ENCODE measurements around the gene OR7A5. TPM values are rescaled to one million over a fixed set of nuclear protein-coding genes. Genes with fewer than 3 reads are reported as not detected.
"Not testable (repeated sequence)": the region's sequence is repeated elsewhere in the genome, so short reads cannot be mapped to it uniquely, and the experiment has no call there.

OR7A5 gene
- total RNA-seq, 1 experiment from 2014 or later: not detected

DNA sequence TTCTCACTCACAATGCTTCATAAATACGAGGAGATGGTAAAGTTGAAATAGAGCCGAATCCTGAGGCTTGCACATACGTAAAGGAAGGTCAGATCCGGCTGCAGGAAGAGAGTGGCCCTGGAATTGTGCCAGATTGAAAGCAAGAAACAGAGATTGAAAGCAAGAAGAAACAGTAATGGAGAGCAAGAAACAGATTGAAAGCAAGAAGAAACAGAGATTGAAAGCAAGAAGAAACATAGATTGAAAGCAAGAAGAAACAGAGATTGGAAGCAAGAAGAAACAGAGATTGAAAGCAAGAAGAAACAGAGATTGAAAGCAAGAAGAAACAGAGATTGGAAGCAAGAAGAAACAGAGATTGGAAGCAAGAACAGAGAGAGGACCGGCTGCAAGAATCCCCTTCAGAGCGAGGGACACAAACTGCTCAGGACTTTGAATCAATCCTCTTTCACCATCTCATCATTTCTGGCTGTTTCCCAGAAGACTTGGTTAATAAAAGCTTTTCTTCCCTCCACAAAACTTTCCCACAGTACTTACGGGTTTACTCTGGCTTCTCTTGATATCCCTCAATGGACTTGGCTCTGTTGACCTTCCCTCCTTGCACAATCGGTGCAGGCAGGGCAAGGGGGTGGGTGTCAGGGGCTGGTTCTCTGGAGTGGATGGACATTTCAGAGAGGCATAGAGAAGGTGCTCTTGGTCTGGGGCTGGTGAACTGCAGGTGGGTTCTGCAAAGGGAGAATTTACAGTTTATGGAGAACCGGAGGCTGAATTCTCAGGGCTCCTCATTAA is 25.5 kb downstream of the OR7A5 start:
- DNase-seq (ENCODE audit: low read depth in 1 of 2, low spot score in 2 of 2): no peak
- Histone ChIP-seq H3K27ac (no peak overlapping the region), H3K4me1 (replicated peaks) (no peaks in the 10 kb centered on the region), H3K9me3 (replicated peaks) (no peaks in the 10 kb centered on the region), H3K4me3 (no peak overlapping the region), H3K27me3 (replicated peaks) (peaks cover 8% of the 10 kb centered on the region), H3K36me3 (no peaks in the 10 kb centered on the region)

DNA sequence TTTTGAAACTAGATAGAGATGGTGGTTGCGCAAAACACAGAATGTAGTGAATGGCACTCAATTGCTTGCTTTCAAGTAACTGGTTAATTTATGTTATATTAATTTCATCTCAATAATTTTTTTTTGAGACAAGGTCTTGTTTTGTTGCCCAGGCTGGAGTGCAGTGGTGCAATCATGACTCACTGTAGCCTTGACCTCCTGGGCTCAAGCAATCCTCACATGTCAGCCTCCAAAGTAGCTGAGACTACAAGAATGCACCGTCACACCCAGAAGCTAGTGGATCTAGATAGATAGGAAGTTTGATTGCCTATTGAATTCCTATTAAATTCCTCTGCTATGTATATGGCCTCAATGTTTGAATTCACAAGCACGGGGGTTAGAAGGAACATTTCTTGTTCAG is 30.2 kb downstream of the OR7A5 start:
- no peak overlapping the region for H3K4me3 ChIP-seq
- H3K36me3 ChIP-seq: no peaks in the 10 kb centered on the region
- no peaks in the 10 kb centered on the region for H3K4me1 ChIP-seq (replicated peaks)
- H3K9me3 ChIP-seq (replicated peaks): no peaks in the 10 kb centered on the region
- H3K27ac ChIP-seq: no peak overlapping the region
- DNase-seq (ENCODE audit: low read depth in 1 of 2, low spot score in 2 of 2): no peak
- H3K27me3 ChIP-seq (replicated peaks): no peaks in the 10 kb centered on the region; the same call in 1 of the 2 replicates

- no peaks in the 10 kb centered on the region for H3K36me3 ChIP-seq
- no peak for DNase-seq (ENCODE audit: low read depth in 1 of 2, low spot score in 2 of 2)
Observed at GRCh38 chr19:14798760-14799159, 36.2 kb downstream of the OR7A5 start.

GRCh38 chr19:14796021-14796420 is 39.0 kb downstream of the OR7A5 start:
- Histone ChIP-seq H3K36me3 (no peaks in the 10 kb centered on the region), H3K4me3 (no peak overlapping the region), H3K27me3 (replicated peaks) (no peaks in the 10 kb centered on the region; the same call in 1 of the 2 replicates), H3K9me3 (replicated peaks) (no peaks in the 10 kb centered on the region), H3K4me1 (replicated peaks) (no peaks in the 10 kb centered on the region), H3K27ac (no peak overlapping the region)
- DNase-seq (ENCODE audit: low read depth in 1 of 2, low spot score in 2 of 2): no peak

More at GRCh38 chr19:14798760-14799159, 36.2 kb downstream of the OR7A5 start:
- Histone ChIP-seq H3K4me3 (no peak overlapping the region), H3K27me3 (replicated peaks) (no peaks in the 10 kb centered on the region; the same call in 1 of the 2 replicates), H3K27ac (no peak overlapping the region), H3K4me1 (replicated peaks) (no peaks in the 10 kb centered on the region), H3K9me3 (replicated peaks) (no peaks in the 10 kb centered on the region)

- DNase-seq (ENCODE audit: low read depth in 1 of 2, low spot score in 2 of 2): no peak
- no peaks in the 10 kb centered on the region for H3K36me3 ChIP-seq
- H3K4me3 ChIP-seq: no peak overlapping the region
- H3K9me3 ChIP-seq (replicated peaks): no peaks in the 10 kb centered on the region
- peaks cover 2% of the 10 kb centered on the region; the same call in 1 of the 2 replicates for H3K27me3 ChIP-seq (replicated peaks)
- no peak overlapping the region for H3K27ac ChIP-seq
- H3K4me1 ChIP-seq (replicated peaks): no peaks in the 10 kb centered on the region
Observed at GRCh38 chr19:14795078-14795721, 39.8 kb downstream of the OR7A5 start.

GRCh38 chr19:14792250-14792649 is 42.7 kb downstream of the OR7A5 start:
- H3K36me3 ChIP-seq; H3K9me3 ChIP-seq (replicated peaks); DNase-seq (ENCODE audit: low read depth in 1 of 2, low spot score in 2 of 2); H3K27ac ChIP-seq; H3K4me3 ChIP-seq; H3K4me1 ChIP-seq (replicated peaks); H3K27me3 ChIP-seq (replicated peaks): not testable (repeated sequence)

DNA sequence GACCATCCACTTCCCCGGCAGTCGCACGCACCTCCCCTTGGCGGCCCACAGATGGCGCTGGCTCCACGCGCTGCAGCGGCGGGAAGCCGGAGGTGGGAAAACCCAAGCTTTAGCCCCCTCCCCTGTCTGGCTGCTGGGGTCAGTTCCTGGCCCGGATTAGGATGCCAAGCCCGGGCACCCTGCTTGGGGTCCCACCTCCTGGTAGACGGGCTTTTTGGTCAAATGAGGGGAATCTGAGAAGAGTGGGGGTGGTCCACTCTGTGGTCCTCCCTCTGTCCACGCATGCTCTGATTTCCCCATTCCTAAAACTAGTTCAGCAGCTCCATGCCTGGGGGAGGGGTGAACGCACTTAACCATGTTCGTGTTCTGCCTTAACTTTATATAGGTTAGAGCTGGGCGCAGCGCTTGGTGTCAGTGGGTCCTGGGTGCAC is 48.5 kb downstream of the OR7A5 start:
- Histone ChIP-seq H3K4me3 (no peak overlapping the region), H3K27ac (no peak overlapping the region)
- no peak for DNase-seq (ENCODE audit: low read depth in 1 of 2, low spot score in 2 of 2)

GRCh38 chr19:14785102-14785793 is 49.7 kb downstream of the OR7A5 start:
- not testable (repeated sequence) for H3K27me3 ChIP-seq (replicated peaks); H3K9me3 ChIP-seq (replicated peaks); H3K36me3 ChIP-seq; H3K4me1 ChIP-seq (replicated peaks); H3K27ac ChIP-seq; H3K4me3 ChIP-seq
- peak in 1 of 2 experiments; percentile 19 for DNase-seq (ENCODE audit: low read depth in 1 of 2, low spot score in 2 of 2)

More for the DNA sequence above, 48.5 kb downstream of the OR7A5 start:
- no peaks in the 10 kb centered on the region for H3K36me3 ChIP-seq
- H3K9me3 ChIP-seq (replicated peaks): no peaks in the 10 kb centered on the region
- no peaks in the 10 kb centered on the region for H3K4me1 ChIP-seq (replicated peaks)
- 0 out of 2 replicates have a peak, but pooled peaks cover 4% of the 10 kb centered on the region for H3K27me3 ChIP-seq (replicated peaks)

- not testable (repeated sequence) for H3K4me3 ChIP-seq; H3K9me3 ChIP-seq (replicated peaks); H3K4me1 ChIP-seq (replicated peaks); DNase-seq (ENCODE audit: low read depth in 1 of 2, low spot score in 2 of 2); H3K36me3 ChIP-seq; H3K27ac ChIP-seq; H3K27me3 ChIP-seq (replicated peaks)
Observed at GRCh38 chr19:14784730-14785101, 50.3 kb downstream of the OR7A5 start.

DNA sequence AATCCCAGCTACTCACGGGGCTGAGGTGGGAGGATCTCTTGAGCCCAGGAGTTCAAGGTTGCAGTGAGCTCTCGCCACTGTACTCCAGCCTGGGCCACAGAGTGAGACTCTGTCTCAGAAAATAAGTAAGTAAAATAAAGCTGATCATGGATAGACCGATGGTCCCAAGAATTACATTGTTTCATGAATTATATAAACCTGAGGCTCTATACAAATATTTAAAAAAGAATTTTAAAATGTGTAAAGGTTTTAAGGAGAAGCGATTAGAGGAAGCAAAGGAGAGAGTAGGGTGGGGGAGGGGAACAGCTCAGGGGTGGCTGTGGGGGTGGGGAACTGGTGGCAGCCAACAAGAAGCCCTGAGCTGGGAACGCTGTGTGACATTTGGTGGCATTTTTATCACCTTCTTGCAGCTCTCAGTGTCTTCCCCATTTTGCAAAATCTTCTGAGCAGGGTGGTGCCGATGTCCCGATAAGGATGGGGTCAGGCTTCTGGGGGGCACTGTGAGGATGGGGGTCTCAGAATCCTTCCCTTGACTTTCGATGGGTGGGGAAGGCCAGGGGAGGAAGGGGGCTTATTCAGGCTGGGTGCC is 51.5 kb downstream of the OR7A5 start:
- not testable (repeated sequence) for H3K27ac ChIP-seq; H3K36me3 ChIP-seq; H3K4me1 ChIP-seq (replicated peaks); H3K9me3 ChIP-seq (replicated peaks); H3K4me3 ChIP-seq; H3K27me3 ChIP-seq (replicated peaks)
- DNase-seq (ENCODE audit: low read depth in 1 of 2, low spot score in 2 of 2): peak in 1 of 2 experiments; percentile 16

DNA sequence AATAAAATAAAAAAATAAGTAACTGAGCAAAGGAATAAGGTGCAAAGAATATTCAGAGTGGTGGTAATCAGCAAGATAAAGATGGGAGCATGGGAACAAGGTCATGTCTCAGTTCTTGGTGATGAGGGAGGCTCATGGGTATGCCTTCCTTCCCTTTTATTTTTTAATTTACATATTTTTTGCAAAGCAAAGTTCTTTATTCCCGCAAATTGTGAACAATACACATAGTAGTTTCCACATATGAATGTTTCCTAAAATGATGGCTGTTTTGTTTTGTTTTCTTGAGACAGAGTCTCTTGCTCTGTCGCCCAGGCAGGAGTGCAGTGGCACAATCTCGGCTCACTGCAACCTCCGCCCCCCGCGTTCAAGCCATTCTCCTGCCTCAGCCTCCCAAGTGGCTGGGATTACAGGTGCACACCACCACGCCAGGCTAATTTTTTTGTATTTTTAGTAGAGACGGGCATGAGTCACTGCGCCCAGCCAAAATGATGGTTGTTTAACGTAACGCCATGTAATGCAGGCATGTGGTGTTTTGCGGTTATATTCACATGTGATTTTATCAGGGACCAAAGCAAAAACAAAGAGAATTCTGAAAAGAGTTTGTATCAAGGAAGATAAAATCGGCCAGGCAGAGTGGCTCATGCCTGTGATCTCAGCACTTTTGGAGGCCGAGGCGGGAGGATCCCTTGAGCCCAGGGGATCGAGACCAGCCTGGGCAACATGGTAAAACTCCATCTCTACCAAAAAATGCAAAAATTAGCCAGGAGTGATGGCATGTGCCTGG is 52.2 kb downstream of the OR7A5 start:
- H3K4me1 ChIP-seq (replicated peaks): no peaks in the 10 kb centered on the region
- peak in 1 of 2 experiments; percentile 13 for DNase-seq (ENCODE audit: low read depth in 1 of 2, low spot score in 2 of 2)
- H3K9me3 ChIP-seq (replicated peaks): no peaks in the 10 kb centered on the region
- no peaks in the 10 kb centered on the region for H3K27me3 ChIP-seq (replicated peaks)
- H3K4me3 ChIP-seq: no peak overlapping the region
- no peaks in the 10 kb centered on the region for H3K36me3 ChIP-seq
- H3K27ac ChIP-seq: no peak overlapping the region

GRCh38 chr19:14781713-14782536 is 53.1 kb downstream of the OR7A5 start:
- DNase-seq (ENCODE audit: low read depth in 1 of 2, low spot score in 2 of 2): peak in 1 of 2 experiments; percentile 13
- H3K4me1 ChIP-seq (replicated peaks); H3K9me3 ChIP-seq (replicated peaks); H3K4me3 ChIP-seq; H3K27ac ChIP-seq; H3K27me3 ChIP-seq (replicated peaks); H3K36me3 ChIP-seq: not testable (repeated sequence)

Measured in SJSA1 (cell line).